RPMI7951 (cell line): ENCODE data around the gene CHMP2B. TPM values are rescaled to one million over a fixed set of nuclear protein-coding genes. Genes with fewer than 3 reads are reported as not detected.

ENCODE experiments used
- DNase-seq: peaks from one replicate; pipeline ENCODE4 v3.0.0-alpha.2; 2012; ENCODE audit warnings: low read depth
- total RNA-seq: library from RNA; depleted of rRNA; stranded (reverse); fragments of >200 nt; shearing (Covaris generic); gene quantifications from 2 replicates; pipeline ENCODE4 v1.2.3, GENCODE V29; 2014; rRNA removed

The CHMP2B gene, protein sequence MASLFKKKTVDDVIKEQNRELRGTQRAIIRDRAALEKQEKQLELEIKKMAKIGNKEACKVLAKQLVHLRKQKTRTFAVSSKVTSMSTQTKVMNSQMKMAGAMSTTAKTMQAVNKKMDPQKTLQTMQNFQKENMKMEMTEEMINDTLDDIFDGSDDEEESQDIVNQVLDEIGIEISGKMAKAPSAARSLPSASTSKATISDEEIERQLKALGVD
- total RNA-seq, result 28.5 and 31.2 TPM in 2 replicates

DNA sequence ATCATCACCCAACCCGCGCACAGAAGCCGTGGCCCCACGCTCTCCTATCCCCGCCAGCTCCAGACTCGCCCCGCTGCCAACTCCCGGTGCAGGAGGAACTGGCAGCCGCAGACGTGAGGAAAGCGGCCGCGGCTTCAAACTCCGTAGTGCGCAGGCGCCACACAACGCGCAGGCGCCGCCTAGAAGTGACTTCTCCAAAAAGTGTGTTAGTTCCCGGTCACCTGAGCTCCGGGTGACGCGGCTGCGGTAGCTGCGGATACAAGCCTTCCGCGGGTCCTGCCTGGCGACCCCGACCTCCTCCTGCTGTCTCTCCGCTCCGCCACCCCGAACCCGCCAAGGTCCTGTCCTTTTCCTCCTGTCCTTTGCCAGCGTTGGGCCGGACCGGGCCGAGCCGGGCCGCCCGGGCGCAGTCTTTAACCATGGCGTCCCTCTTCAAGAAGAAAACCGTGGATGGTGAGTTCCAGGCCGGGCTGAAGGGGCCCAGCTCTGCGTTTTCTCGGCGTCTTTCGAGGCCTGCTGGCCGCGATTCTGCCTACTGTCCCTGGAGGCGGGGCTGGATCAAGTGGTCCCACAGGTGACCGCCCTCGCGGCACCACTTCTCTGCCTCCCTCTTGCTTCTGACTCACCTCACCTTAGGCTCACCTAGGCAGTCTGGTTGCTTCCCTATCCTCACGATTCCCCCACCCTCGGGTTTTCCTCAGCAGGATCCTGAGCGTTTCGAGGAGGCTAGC, at the start of gene CHMP2B:
Gene CHMP2B (plus strand): TSS at position 206 of the 731 bp plus-strand sequence. CDS start 214 bp downstream, at position 420.
- DNase-seq, result peak; percentile 88

DNA sequence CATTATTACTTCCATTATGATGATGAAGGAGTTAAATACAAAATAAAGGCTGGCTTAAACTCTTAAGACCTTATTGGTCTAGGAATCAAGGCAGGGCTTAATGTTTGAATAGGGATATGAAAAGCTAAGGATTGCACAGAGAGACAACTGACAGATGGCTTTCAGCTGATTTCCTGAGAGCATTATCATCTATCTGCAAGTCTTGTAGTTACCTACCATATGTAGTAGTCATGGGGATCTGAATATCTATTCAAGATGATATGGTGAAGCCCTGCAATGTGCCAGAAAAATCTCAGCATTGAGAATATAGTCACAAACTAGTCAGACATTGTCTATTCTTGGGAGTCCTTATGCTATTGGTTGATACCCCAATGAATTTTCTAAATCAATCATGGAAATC, 47.5 kb upstream of the CHMP2B start:
- DNase-seq, result no peak

- DNase-seq, result no peak
Measured at GRCh38 chr3:87181551-87181950, 45.6 kb upstream of the CHMP2B start.

DNA sequence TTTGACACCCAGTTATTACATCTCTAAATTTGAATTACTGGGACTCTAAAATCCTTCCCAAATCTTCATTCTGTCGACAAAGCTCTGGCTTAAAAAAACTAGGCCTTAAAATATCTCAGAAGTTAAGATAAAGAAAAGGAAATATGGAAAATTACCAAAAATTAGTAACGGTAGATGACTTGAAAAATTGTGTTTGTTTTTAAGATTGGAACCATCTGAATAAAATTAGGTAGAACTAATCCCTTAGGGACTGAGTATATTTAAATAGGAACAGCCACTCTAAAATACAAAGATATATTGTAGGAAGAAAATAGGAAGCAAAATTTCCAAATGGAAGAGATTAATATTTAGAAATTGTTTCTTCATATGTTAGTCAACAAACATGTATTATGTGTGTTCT, 45.1 kb upstream of the CHMP2B start:
- DNase-seq, result no peak

DNA sequence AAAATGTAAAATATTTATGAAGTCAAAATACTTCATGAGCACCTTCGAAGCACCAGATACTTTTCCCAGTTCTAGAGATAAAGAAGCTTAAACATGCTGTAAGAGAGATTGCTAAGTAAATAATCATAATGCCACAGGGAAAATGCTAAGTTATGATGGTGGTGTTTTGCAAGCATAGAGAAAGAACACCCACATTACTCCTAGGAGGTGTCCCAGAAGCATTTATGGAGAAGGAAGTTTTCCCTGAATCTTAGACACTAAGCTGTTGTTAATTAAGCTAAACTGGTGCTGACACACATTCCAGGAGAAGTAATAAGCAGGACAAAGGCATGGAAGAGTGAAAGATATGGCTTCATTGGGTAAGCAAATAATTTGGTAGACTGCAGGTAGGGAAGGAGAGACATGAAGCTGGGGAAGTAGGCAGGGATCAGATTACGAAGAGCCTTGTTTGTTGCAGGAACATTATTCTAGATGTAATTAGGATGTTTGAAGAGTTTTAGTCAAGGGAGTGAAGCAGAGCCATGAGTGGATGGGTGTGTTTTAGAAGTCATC, 40.4 kb upstream of the CHMP2B start:
- no peak for DNase-seq

DNA sequence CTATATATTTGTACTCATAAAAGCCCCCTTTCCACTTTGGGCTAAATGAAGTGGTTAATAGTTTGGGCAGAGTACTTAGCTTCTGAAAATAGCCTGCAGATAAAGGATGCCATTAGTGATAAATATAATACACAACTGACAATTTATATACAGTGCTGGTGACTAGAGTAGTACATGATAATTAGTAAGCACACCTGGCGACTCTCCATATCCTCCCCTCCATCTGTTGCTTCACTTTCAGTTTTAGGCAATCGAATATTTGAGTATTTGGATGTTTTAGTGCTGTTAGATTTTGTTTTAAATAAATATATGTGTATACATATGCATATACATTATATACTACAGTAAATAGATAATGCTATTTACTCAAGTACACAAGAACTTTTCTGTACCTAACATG, 35.9 kb upstream of the CHMP2B start:
- no peak for DNase-seq

DNA sequence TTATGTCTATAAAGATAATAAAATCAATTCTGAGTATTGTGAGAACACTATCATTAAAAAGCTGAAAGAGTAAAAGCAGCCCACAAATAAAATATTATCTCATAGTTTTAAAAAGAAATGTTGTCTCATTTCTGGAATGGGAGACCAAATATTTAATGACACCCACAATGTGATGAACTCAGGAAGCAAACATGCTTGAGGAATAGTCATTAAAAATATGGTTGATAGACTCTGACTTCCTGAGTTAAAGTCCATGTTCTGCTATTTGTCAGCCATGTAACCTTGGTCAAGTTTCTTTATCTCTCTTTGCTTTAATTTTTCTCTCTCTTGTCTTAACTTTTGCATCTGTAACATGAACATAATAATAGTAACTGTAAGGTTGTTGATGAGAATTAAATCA, 35.5 kb upstream of the CHMP2B start:
- no peak for DNase-seq

DNA sequence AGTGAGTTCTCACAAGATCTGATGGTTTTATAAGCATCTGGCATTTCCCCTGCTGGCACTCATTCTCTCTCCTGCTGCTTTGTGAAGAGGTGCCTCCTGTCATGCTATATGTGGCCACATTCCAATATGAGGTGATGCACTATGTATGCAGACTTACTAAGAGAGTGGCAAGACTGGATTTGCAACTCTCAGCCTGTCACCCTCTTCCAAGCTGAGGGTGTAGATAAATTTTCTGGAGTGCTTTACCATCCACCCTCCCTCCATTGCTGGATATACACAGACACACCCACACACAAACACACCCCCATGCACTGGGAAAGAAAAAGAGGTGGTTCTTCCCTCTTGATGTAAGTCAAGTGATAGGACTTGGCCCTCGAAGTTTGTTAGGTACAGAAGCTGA, 30.2 kb upstream of the CHMP2B start:
- no peak for DNase-seq

DNA sequence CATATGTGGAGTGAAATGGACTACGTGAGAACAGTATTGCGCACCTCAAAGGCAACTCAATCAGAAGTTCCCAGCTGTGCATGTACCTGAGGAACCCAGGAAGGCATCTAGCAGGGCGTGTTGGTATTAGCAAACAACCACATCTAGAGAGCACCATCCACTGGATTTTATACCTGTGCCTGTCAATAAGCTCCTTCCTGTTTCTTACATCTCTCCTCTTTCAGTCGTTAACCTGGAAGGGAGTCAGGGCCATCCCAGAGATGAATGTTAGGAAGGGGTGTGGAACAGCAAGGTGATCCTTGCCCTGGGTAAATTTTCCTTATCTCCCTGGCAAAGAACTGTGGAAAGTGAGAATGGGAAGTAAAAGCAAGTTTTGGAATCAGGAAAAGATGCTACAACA, 29.6 kb upstream of the CHMP2B start:
- no peak for DNase-seq

DNA sequence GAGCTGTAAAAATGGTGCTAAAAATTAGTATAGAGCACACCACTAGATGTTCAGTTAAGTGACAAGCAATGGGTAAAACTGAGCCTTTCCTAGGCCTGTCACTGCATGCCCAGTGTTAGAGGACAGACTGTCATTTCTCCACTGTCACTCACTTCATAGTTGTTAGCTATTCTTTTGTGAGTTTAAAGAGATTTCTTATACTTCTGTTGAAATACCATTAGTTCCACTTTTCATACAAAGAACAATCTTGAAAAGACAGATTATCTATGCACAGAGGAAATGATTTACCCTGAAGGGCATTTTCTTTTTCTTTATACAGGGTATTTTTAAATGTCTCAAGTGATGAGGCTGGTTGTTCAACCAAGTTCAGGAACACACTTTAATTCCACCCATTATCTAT, 28.3 kb upstream of the CHMP2B start:
- DNase-seq, result no peak

DNA sequence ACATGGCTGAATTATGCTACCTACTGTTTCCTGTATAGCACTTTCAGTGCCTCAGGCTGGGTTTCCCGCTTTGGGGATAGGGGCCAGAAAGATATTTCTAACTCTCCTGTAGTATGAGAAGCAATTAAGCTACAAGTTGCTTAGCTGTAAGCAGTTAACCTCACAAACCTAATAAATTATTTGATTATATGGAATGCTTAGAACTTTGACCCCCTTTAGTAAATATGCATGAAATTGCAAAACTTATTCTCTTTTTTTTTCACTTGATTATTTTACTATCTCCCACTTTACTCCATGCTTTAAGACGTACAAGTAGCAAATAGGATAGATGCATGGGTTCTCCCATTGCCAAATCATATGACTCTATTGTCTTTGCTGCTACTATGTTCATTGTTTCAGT, 27.5 kb upstream of the CHMP2B start:
- DNase-seq, result no peak

GRCh38 chr3:87200060-87200647, 27.0 kb upstream of the CHMP2B start:
- no peak for DNase-seq

DNA sequence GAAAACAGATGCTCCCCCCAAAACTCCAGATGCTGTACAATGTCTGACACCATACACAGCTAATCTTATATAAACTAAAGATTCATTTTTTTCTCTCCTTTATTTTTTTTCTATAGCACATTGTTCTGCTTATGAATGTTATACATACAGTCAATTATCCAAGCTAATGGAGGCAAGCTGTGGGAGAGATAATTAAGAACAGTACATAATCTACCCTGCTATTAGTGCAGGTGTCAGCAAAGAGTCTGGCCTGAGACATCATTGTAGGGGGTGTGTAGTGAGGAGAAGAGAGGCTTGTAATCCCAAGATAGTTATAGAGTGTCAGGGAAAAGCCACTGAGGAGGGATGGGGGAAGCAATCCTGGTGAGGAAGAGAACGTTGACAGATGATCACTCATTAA, 25.4 kb upstream of the CHMP2B start:
- DNase-seq, result no peak

DNA sequence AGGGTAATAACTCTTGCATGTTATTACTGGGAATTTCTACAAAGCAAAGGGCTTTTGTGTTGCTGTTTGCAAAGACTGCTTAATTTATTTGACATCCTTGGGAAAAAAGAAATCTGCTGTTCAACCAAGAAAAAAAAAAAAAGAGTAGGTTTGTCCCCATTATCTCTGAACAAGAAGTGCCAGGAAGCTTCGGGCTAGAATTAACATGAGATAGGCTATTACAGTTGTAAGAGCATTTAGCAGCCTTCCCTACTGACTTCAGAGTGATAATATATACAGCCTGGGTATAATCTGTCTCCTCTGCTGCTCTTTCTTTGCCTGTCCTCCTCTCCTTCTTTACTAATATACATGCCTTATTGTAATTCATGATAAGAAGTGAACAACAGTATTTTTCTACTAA, 23.3 kb upstream of the CHMP2B start:
- no peak for DNase-seq

GRCh38 chr3:87206070-87206469, 21.0 kb upstream of the CHMP2B start:
- peak; percentile 42 for DNase-seq

GRCh38 chr3:87206635-87207034, 20.5 kb upstream of the CHMP2B start:
- DNase-seq, result no peak

- DNase-seq, result no peak
Measured at GRCh38 chr3:87207460-87207859, 19.6 kb upstream of the CHMP2B start.

- DNase-seq, result no peak
Measured at GRCh38 chr3:87209111-87209510, 18.0 kb upstream of the CHMP2B start.

GRCh38 chr3:87218560-87218959, 8.5 kb upstream of the CHMP2B start:
- DNase-seq, result no peak

- no peak for DNase-seq
Measured at GRCh38 chr3:87219611-87220010, 7.5 kb upstream of the CHMP2B start.

- no peak for DNase-seq
Measured at GRCh38 chr3:87225659-87226058, 1.4 kb upstream of the CHMP2B start.

- DNase-seq, result peak; percentile 6
Measured at GRCh38 chr3:87227835-87228144, 681 bp downstream of the CHMP2B start.

- peak; percentile 10 for DNase-seq
Measured at GRCh38 chr3:87228316-87228715, 1.2 kb downstream of the CHMP2B start.
